ENCODE measurements around the gene GRIN2A. TPM values are rescaled to one million over a fixed set of nuclear protein-coding genes. Genes with fewer than 3 reads are reported as not detected.

The GRIN2A gene
- total and polyA plus RNA-seq, 2 of the 13 experiments (the other 11 are each of a cell fraction or from before 2014, with no cell fraction given) = not detected

- H3K4me2 ChIP-seq (ENCODE audit: low read depth, low read length) = no peak overlapping the region
- WGBS (ENCODE audit: low lambda C conversion rate) = 0% methylated on average over 2 of the region's 2 CpGs
- FAIRE-seq (no peak), ATAC-seq (no peak), DNase-seq (ENCODE audit: low spot score) (no peak)
- no peaks in the 10 kb centered on the region for H4K20me1 ChIP-seq (ENCODE audit: insufficient read depth, low read length)
- H3K9me3 ChIP-seq (ENCODE audit: low read length) = no peaks in the 10 kb centered on the region
- ChIA-PET POLR2A (no interaction called here), CTCF (ENCODE audit: low intra/inter-chr PET ratio, low total read pairs) (no interaction called here)
- H3K27me3 ChIP-seq (ENCODE audit: control insufficient read depth in 1 of 2, insufficient read depth in 2 of 2, low read length in 2 of 2) = peaks cover 0 to 20% of the 10 kb centered on the region in 2 experiments; a peak in 2 of 5 replicates
- no peak overlapping the region for H3K9ac ChIP-seq (ENCODE audit: insufficient read depth, low read depth, low read length)
- H3K27ac ChIP-seq (ENCODE audit: extremely low read length, insufficient read depth, low read length) = no peak overlapping the region
- BruUV-seq (replicated peaks) = no TSS peak
- no peak overlapping the region for H2AFZ ChIP-seq (ENCODE audit: low read length)
- intact Hi-C loops (cut with micrococcal nuclease; ENCODE audit: unreplicated experiment) = no loop called here
- in situ Hi-C loops (cut with HindIII; ENCODE audit: extremely low pct_ligation_motif_present, low pct_unique_long_range_greater_than_20kb) = no loop called here
- H3K4me1 ChIP-seq (ENCODE audit: insufficient read depth, low read length) = no peaks in the 10 kb centered on the region
- no peak overlapping the region for H3K4me3 ChIP-seq (replicated peaks in 1 of 3; ENCODE audit: insufficient read depth in 1 of 3, low read depth in 2 of 3, low read length in 3 of 3)
- no peaks in the 10 kb centered on the region for H3K36me3 ChIP-seq (replicated peaks in 1 of 2; ENCODE audit: control insufficient read depth in 1 of 2, insufficient read depth in 2 of 2, low read length in 2 of 2)
- TF ChIP-seq KDM4B (CRISPR knock-in tag; IDR thresholded peaks at IDR 0.05) = no peak
- TF ChIP-seq THAP9 (CRISPR knock-in tag; IDR thresholded peaks at IDR 0.05; ENCODE audit: borderline replicate concordance) = no peak
- no peak for TF ChIP-seq ZKSCAN1 (IDR thresholded peaks at IDR 0.05; ENCODE audit: low read length)
- TF ChIP-seq ZNF614 (CRISPR knock-in tag; IDR thresholded peaks at IDR 0.05; ENCODE audit: borderline replicate concordance) = no peak
- TF ChIP-seq ZNF17 (CRISPR knock-in tag; IDR thresholded peaks at IDR 0.05) = no peak
- TF ChIP-seq ZNF234 (CRISPR knock-in tag; conservative IDR thresholded peaks at IDR 0.05) = no peak
- no peak for TF ChIP-seq ZNF510 (CRISPR knock-in tag; IDR thresholded peaks at IDR 0.05; ENCODE audit: low read depth)
- TF ChIP-seq BCLAF1 (IDR thresholded peaks at IDR 0.05) = no peak
- no peak for TF ChIP-seq ZNF660 (CRISPR knock-in tag; IDR thresholded peaks at IDR 0.05; ENCODE audit: borderline replicate concordance, low read depth)
- TF ChIP-seq MLLT10 (CRISPR knock-in tag; IDR thresholded peaks at IDR 0.05) = no peak
- no peak for TF ChIP-seq ZNF746 (CRISPR knock-in tag; IDR thresholded peaks at IDR 0.05)
- no peak for TF ChIP-seq ZNF740 (CRISPR knock-in tag; IDR thresholded peaks at IDR 0.05)
- no peak for TF ChIP-seq IRF2 (CRISPR knock-in tag; IDR thresholded peaks at IDR 0.05)
- TF ChIP-seq MXI1 (IDR thresholded peaks at IDR 0.05; ENCODE audit: borderline replicate concordance, low read depth, low read length) = no peak
- no peak for TF ChIP-seq FOXK1 (CRISPR knock-in tag; IDR thresholded peaks at IDR 0.05; ENCODE audit: borderline replicate concordance, low read depth)
- TF ChIP-seq ZNF354B (CRISPR knock-in tag; IDR thresholded peaks at IDR 0.05) = no peak
- TF ChIP-seq ZNF468 (CRISPR knock-in tag; IDR thresholded peaks at IDR 0.05) = no peak
- TF ChIP-seq ZMAT5 (CRISPR knock-in tag; IDR thresholded peaks at IDR 0.05; ENCODE audit: borderline replicate concordance, low read depth) = no peak
- no peaks in the 10 kb centered on the region for H3K79me2 ChIP-seq (ENCODE audit: insufficient read depth, low read length)
Measured at GRCh38 chr16:9909072-9909825, 273.0 kb downstream of the GRIN2A start.

Data from HepG2 (cell line).